ENCODE measurements around the gene ZNF93.
A peak's percentile ranks its signal among the peaks of the same experiment; 100 is the strongest.
"Not testable (repeated sequence)": the region's sequence is repeated elsewhere in the genome, so short reads cannot be mapped to it uniquely, and the experiment has no call there.

The ZNF93 gene

GRCh38 chr19:19900729-19901444 is at the start of gene ZNF93:
ZNF93 (plus strand) TSS chr19:19900946; CDS start chr19:19901089, 143 bp downstream.
- peak; percentile 98 for DNase-seq

- DNase-seq = not testable (repeated sequence)
Measured at GRCh38 chr19:19851740-19852139, 49.0 kb upstream of the ZNF93 start.

GRCh38 chr19:19858751-19859150 is 42.0 kb upstream of the ZNF93 start:
- no peak for DNase-seq

DNA sequence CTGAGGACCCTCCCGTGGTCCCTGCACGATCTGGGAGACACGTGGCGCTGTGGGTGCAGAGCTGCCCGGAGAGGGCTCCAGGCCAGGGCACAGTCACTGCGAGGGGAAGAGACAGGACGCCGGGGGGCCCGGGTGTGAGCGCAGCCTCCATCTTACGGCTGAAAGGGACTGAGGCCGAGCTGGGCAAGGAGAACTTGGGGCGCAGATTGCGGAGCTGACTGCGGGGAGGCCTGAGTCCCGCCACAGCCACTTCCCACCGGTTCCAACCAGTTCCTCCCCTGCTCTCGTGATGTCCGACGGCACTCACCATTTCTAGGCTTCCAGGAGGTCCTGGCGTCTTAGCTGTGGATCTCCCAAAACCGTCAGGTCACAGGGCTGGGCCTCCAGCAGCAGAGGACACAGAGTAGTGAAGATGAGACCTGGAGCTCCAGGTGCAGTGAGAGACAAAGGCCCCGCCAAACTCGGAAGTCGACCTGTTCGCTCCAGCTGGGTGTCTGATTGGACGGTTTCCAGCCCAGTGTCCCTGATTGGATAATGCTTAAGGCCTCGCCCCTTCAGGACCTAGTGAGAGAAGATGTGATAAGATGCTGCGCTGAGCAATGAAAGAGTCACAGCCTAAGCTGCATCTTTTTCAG is 39.9 kb upstream of the ZNF93 start:
- DNase-seq = no peak

GRCh38 chr19:19865750-19866610 is 34.8 kb upstream of the ZNF93 start, which contains the start of gene ZNF253:
ZNF253 (plus strand) TSS chr19:19865882; CDS start chr19:19865997, 115 bp downstream.
- DNase-seq = peak; percentile 99

GRCh38 chr19:19866611-19867248 is 34.0 kb upstream of the ZNF93 start:
- peak; percentile 84 for DNase-seq

- DNase-seq = not testable (repeated sequence)
Measured at GRCh38 chr19:19870086-19870485, 30.7 kb upstream of the ZNF93 start.

GRCh38 chr19:19871932-19872331 is 28.8 kb upstream of the ZNF93 start:
- no peak for DNase-seq

- no peak for DNase-seq
Measured at GRCh38 chr19:19873381-19873780, 27.4 kb upstream of the ZNF93 start.

GRCh38 chr19:19877724-19878123 is 23.0 kb upstream of the ZNF93 start:
- DNase-seq = no peak

- DNase-seq = no peak
Measured at GRCh38 chr19:19884583-19884982, 16.2 kb upstream of the ZNF93 start.

- DNase-seq = peak; percentile 22
Measured at GRCh38 chr19:19892055-19892941, 8.4 kb upstream of the ZNF93 start.

GRCh38 chr19:19900139-19900728 is 512 bp upstream of the ZNF93 start:
- DNase-seq = peak; percentile 93

- DNase-seq = not testable (repeated sequence)
Measured at GRCh38 chr19:19907551-19907950, 6.8 kb downstream of the ZNF93 start.

GRCh38 chr19:19909654-19910053 is 8.9 kb downstream of the ZNF93 start:
- no peak for DNase-seq

DNA sequence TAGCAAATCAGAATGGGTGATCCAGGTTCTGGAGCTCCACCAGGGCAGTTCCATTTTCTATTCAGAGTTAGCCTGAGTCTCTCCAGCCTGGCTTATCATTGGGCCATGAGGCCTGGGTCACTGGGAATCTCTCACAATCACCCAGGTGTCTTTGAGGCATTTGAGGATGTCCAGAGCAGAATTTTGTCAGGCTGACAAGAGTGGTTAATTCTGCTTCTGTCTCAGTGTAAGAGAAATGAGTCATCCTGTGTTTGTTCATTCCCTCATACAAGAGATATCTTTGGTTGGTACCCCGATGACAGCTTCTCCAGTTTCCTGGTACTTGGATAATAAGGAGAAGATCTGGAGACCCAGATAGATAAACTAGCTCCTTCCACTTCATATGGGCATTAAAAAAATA is 10.4 kb downstream of the ZNF93 start:
- no peak for DNase-seq

DNA sequence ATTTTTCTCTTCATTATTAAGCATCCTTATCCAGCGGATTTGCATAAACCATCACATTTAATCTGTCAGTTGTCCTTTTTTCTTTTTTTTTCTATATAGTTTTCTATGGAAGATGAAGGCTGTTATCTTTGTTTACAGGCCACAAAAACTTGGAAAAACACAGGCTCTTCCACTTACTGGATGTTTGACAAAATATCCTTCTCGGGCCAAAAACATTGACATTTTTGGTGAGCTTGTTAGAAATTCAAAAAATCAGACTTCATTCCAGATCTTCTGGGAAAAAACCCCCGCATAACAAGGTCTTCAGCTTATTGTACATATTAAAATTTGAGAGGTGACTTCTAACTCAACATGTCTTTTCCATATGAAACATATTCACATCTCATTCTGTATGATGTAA is 13.8 kb downstream of the ZNF93 start:
- no peak for DNase-seq

GRCh38 chr19:19930417-19930816 is 29.7 kb downstream of the ZNF93 start:
- DNase-seq = peak; percentile 18

DNA sequence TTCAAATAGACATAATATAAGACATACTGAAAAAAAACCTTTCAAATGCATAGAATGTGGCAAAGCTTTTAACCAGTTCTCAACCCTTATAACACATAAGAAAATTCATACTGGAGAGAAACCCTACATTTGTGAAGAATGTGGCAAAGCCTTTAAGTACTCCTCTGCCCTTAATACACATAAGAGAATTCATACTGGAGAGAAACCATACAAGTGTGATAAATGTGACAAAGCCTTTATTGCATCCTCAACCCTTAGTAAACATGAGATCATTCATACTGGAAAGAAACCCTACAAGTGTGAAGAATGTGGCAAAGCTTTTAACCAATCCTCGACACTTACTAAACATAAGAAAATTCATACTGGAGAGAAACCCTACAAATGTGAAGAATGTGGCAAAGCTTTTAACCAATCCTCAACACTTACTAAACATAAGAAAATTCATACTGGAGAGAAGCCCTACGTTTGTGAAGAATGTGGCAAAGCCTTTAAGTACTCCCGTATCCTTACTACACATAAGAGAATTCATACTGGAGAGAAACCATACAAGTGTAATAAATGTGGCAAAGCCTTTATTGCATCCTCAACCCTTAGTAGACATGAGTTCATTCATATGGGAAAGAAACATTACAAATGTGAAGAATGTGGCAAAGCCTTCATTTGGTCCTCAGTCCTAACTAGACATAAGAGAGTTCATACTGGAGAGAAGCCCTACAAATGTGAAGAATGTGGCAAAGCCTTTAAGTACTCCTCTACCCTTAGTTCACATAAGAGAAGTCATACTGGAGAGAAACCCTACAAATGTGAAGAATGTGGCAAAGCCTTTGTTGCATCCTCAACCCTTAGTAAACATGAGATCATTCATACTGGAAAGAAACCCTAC is 32.9 kb downstream of the ZNF93 start:
- not testable (repeated sequence) for DNase-seq

GRCh38 chr19:19937403-19937802 is 36.7 kb downstream of the ZNF93 start:
- no peak for DNase-seq

All from OCI-M1 (cell line).